HG03060 (cell line): ENCODE data around the gene PPFIBP2.

Source experiments
- ATAC-seq: cut with Tn5 transposase; IDR thresholded peaks from one replicate; pipeline ENCODE4 v1.9.1; 2021; ENCODE audit warnings: low read depth, moderate number of reproducible peaks; ENCODE audit not compliant: unreplicated experiment

PPFIBP2 gene

DNA sequence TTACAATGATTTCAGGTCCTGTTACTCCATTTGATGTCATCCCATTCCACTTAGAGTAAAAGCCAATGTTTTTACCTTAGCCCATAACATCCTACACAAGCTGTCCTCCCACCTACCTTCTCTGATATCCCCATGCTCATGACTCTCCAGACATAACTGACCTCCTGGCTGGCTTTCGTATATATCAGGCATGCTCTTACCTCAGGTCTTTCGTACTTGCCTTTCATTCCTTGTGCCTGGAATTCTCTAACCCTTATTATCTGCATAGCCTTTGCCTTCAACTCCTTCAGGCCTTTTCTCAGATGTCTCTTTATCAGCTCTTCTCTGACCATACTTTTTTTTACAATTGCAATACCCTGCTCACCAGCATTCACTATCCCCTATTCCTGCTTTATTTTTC, 169.8 kb downstream of the PPFIBP2 start:
- ATAC-seq, result no peak

DNA sequence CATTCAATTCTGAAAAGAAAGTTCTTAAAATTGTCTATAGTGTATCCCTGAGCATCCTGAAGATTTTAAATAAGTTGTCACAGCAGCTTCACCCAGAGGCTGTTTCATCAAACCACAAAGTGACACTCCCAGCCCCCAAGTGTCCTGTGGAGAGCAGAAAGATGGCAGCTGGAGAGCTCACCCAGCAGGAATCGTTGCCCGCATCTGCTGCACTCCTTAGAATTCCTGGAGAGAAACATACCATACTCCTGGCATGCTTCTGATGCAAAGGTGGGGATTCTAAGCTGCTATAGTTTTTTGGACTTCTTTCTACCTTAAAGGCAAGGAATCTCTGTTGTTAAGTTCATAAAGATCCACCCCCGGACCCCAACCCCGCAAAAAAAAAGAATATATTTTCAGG, 173.0 kb downstream of the PPFIBP2 start:
- ATAC-seq, result no peak

DNA sequence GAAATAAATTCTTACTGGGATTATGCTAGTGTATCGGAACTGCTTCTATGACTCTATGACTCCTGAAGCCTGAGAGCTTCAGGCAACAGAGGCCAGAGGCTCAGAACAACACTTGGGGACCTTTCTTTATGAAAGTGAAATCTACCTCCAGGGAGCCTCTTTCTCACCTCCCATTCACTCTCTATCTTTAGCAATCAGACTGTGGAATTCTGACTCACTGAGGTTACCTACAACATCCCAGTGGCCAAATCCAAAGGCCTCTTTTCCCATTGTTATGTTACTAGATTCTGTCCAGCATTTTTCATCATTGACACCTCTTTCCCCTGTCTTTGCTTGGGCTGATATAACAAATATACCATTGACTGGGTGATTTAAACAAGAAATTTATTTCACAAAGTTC, 173.6 kb downstream of the PPFIBP2 start:
- ATAC-seq, result no peak

DNA sequence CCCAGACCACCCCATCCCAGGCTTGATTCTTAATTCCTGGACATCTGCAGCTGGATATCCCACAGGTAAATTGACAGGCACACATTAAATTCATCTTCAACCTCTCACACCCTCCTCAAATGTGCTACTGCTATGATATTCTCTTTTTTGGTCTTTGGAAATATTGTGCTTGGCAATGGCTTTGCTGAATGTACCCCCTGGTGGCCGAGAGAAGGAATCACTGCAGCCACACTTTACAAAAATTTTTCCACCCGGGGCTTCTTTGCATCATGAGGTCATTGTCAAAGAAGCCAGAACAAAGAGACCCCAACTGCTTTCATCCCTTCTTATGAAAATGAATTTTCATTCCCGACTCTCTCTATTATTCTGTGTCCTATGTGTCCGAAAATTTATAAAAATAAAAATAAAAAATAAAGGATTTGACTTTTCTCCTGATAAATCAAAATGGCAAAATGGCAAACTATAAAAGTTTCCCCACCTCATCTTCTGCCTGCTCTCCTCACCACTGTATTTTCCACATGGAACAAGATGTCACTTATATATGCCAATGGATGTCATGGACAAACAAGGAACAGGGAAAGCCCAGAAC, 174.5 kb downstream of the PPFIBP2 start:
- no peak for ATAC-seq

DNA sequence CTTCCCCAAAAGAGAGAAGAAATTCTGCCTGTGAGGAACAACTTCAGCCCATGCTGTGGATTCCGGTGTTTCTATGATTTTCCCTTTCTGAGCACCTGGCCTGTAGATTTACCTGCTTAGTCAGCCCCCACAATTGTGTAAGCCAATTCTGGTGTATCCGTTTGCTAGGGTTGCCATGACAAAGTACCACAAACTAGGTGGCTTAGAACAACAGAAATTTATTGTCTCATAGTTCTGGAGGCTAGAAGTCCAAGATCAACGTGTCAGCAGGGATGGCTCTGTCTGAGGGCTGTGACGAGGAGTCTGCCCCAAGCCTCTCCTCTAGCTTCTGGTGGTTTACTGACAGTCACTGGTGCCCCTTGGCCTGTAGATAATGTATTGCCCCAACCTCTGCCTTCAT, 175.4 kb downstream of the PPFIBP2 start:
- ATAC-seq, result no peak

DNA sequence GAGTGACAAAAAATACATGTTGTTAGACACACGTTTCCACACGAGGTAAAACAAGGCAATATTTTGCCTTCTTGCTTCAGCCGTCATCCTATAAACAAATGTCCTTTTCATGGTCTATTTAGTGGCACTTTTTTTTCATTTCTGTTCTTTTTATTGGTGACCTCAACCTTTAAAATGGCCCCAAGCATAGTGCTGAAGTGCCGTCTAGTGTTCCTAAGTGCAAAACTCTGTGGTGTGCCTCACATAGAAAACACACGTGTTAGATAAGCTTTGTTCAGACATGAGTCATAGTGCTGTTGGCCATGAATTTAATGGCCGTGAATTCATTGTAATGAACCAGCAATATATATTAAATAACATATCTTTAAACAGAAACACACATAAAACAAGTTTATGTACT, 176.8 kb downstream of the PPFIBP2 start:
- no peak for ATAC-seq

DNA sequence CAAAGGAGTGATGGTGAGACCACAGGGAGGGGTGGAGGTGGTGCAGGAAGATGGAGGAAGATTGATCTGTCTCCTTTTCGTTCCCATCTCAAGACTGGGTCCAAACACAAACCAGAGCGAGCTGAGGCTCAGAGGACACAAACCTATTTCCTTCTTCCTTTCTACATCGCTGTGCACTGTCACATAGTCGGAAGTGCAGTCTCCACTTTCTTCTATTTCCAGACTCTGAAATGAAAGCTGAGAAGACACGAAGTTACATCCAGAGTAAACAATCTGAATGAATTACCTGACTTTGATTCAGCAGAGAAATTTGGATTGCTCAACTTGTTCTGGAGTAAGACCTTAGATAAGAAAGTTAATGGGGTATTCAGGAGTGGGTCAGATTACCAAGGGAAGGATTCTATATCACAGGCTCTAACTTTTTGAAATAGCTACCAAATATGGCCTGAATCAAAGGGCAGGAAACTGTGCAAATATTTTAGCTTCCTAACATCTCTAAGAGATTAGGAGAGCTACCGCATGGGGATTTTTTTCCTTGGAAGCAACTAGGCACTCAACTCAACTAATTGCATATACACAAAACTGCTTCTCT, 178.1 kb downstream of the PPFIBP2 start:
- no peak for ATAC-seq

DNA sequence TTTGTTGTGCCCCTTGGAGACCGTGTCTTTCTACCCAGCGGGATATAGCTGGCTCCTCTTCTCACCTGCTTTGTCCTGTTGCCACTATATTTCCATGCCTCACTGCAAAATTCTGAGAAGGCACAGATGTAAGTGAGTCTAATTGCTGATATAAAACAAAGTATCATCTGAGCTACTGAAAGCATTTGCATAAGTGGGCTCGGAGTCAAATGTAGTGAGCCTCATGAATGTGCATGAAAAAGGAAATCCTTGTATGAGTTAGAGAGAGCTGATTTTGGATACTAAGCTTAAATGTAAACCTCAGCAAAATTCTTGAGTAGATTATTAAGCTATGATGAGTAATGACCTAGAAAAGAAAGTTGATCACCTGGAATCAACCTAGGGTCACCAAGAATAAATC, 178.6 kb downstream of the PPFIBP2 start:
- no peak for ATAC-seq

DNA sequence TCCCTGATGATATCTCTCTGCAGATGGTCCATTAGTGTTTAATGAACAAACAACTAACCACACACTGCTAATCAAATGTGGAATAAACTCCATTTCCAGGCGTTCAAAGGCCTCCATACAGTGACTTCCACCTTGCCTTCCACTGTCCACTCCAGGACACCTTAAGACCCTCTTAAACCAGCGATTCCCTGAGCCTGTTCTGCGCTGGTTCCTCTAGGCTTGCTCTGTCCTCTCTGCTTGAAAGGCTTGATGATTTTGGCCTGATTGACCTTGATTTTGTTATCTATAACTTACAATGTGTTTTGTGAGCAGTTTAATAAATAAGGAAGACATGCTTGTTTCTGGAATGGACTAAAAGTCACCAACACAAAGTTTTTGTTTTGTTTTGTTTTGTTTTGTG, 180.4 kb downstream of the PPFIBP2 start:
- ATAC-seq, result no peak

DNA sequence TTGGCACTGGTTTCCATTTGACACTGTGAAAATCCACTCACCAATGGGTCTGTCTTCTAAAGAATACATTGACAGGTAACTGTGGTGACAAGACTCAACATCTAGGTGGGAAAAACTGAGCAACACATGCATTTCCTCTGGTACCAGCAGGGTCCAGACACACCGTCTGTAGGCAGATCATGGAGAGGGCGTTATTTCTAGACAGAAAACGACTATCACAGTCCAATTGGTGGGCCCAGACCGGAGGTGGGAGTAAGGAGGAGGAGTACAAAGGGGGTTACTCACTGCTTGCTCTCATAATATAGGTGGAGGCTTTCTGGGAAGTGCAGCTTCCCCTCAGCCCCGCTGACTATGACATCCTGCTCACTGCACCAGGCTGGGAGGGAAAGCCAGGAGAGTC, 182.6 kb downstream of the PPFIBP2 start:
- ATAC-seq, result no peak
